ENCODE measurements around the gene NEU1.
"Not testable (repeated sequence)": the region's sequence is repeated elsewhere in the genome, so short reads cannot be mapped to it uniquely, and the experiment has no call there.

Gene NEU1

GRCh38 chr6:31858707-31859106 is 3.9 kb downstream of the NEU1 start:
- no peak overlapping the region for H3K4me3 ChIP-seq (ENCODE audit: low read depth, low read length)
- DNase-seq (ENCODE audit: low read depth), result no peak
- in situ Hi-C loops (cut with HindIII; ENCODE audit: low sequenced_read_pairs), result no loop called here
- no peak for TF ChIP-seq CTCF (IDR thresholded peaks at IDR 0.05; ENCODE audit: low read depth, low read length, missing control alignments)

- DNase-seq (ENCODE audit: low read depth); H3K4me3 ChIP-seq (ENCODE audit: low read depth, low read length); in situ Hi-C loops (cut with HindIII; ENCODE audit: low sequenced_read_pairs): not testable (repeated sequence)
These were observed 4.8 kb downstream of the NEU1 start for GRCh38 chr6:31857774-31858173.

GRCh38 chr6:31851980-31852718 is 10.5 kb downstream of the NEU1 start:
- DNase-seq (ENCODE audit: low read depth); in situ Hi-C loops (cut with HindIII; ENCODE audit: low sequenced_read_pairs): not testable (repeated sequence)

GRCh38 chr6:31851485-31851832 is 11.2 kb downstream of the NEU1 start:
- in situ Hi-C loops (cut with HindIII; ENCODE audit: low sequenced_read_pairs), result no loop called here
- no peak for DNase-seq (ENCODE audit: low read depth)
- no peak for TF ChIP-seq CTCF (IDR thresholded peaks at IDR 0.05; ENCODE audit: low read depth, low read length, missing control alignments)
- H3K4me3 ChIP-seq (ENCODE audit: low read depth, low read length), result no peak overlapping the region

More at GRCh38 chr6:31851980-31852718, 10.5 kb downstream of the NEU1 start:
- H3K4me3 ChIP-seq (ENCODE audit: low read depth, low read length), result not testable (repeated sequence)

- TF ChIP-seq CTCF (IDR thresholded peaks at IDR 0.05; ENCODE audit: low read depth, low read length, missing control alignments), result no peak
- in situ Hi-C loops (cut with HindIII; ENCODE audit: low sequenced_read_pairs), result no loop called here
- no peak overlapping the region for H3K4me3 ChIP-seq (ENCODE audit: low read depth, low read length)
- no peak for DNase-seq (ENCODE audit: low read depth)
These were observed 11.7 kb downstream of the NEU1 start for GRCh38 chr6:31850765-31851484.

- in situ Hi-C loops (cut with HindIII; ENCODE audit: low sequenced_read_pairs), result no loop called here
- DNase-seq (ENCODE audit: low read depth), result no peak
- TF ChIP-seq CTCF (IDR thresholded peaks at IDR 0.05; ENCODE audit: low read depth, low read length, missing control alignments), result no peak
- H3K4me3 ChIP-seq (ENCODE audit: low read depth, low read length), result no peak overlapping the region
These were observed 15.2 kb downstream of the NEU1 start for GRCh38 chr6:31847276-31847978.

GRCh38 chr6:31844507-31844906 is 18.1 kb downstream of the NEU1 start:
- DNase-seq (ENCODE audit: low read depth), result no peak
- H3K4me3 ChIP-seq (ENCODE audit: low read depth, low read length), result no peak overlapping the region
- in situ Hi-C loops (cut with HindIII; ENCODE audit: low sequenced_read_pairs), result no loop called here
- TF ChIP-seq CTCF (IDR thresholded peaks at IDR 0.05; ENCODE audit: low read depth, low read length, missing control alignments), result no peak

Measured in astrocyte of the cerebellum (primary cell).